K562 (cell line): ENCODE data around the gene YPEL2.

Experiments used
- CHD2 ChIP-seq: IDR thresholded peaks from 2 replicates; pipeline ENCODE4 v1.6.1; 2011; ENCODE audit warnings: low read depth, low read length
- CTCF ChIP-seq, 3 experiments: IDR thresholded peaks in 2 of 3; conservative IDR thresholded peaks in 1 of 3; 2 replicates each; pipeline ENCODE4 v1.5.1; 2011 to 2012; ENCODE audit warnings: low read length in 3 of 3, mild to moderate bottlenecking in 3 of 3, control low read depth in 2 of 3, improper control_type of control experiment in 1 of 3, inconsistent platforms in 1 of 3, low read depth in 1 of 3, mixed read lengths in 1 of 3, moderate library complexity in 1 of 3; ENCODE audit not compliant: insufficient read depth in 2 of 3
- EP300 ChIP-seq: IDR thresholded peaks from 2 replicates; pipeline ENCODE4 v1.6.1; 2012; ENCODE audit warnings: low read length, improper control_type of control experiment
- FOXM1 ChIP-seq, 2 experiments: fragments of 450-650 bp in 1 of 2; sonication (generic) in 1 of 2; formaldehyde crosslinking in 1 of 2; IDR thresholded peaks; 2 replicates each; pipeline versions ENCODE4 v1.6.1 to v1.9.0; 2017 to 2022; ENCODE audit warnings: low read depth in 2 of 2, mild to moderate bottlenecking in 2 of 2, missing genetic modification reagents in 1 of 2, moderate library complexity in 1 of 2
- JUNB ChIP-seq: fragments of 450-650 bp; formaldehyde crosslinking; conservative IDR thresholded peaks from 2 replicates; pipeline ENCODE4 v1.4.0; 2020; ENCODE audit warnings: mild to moderate bottlenecking
- MEF2A ChIP-seq: IDR thresholded peaks from 2 replicates; pipeline ENCODE4 v1.6.1; 2011; ENCODE audit warnings: low read depth, mild to moderate bottlenecking, low read length, moderate library complexity; ENCODE audit not compliant: control insufficient read depth
- POLR2A ChIP-seq: fragments of 450-650 bp; conservative IDR thresholded peaks from 2 replicates; pipeline ENCODE4 v1.6.1; 2016
- RNF2 ChIP-seq: sonication (generic); IDR thresholded peaks from 2 replicates; pipeline ENCODE4 v1.6.1; 2016
- SRSF1 ChIP-seq: fragments of 200-400 bp; formaldehyde crosslinking; IDR thresholded peaks from 2 replicates; pipeline ENCODE4 v1.6.1; 2017; ENCODE audit warnings: mild to moderate bottlenecking, low read depth, low read length, moderate library complexity
- TAF1 ChIP-seq: IDR thresholded peaks from 2 replicates; pipeline ENCODE4 v1.6.1; 2011; ENCODE audit warnings: mild to moderate bottlenecking, low read length, moderate library complexity; ENCODE audit not compliant: insufficient read depth, control insufficient read depth, severe bottlenecking; ENCODE audit errors: extremely low read depth
- TCF3 ChIP-seq: sonication (generic); formaldehyde crosslinking; IDR thresholded peaks from 2 replicates; pipeline ENCODE4 v1.4.0; 2020; ENCODE audit warnings: mild to moderate bottlenecking, missing genetic modification reagents
- YY1 ChIP-seq, 3 experiments: IDR thresholded peaks; 2 replicates each; pipeline ENCODE4 v1.6.1; 2011; ENCODE audit warnings: low read length in 2 of 3, mild to moderate bottlenecking in 2 of 3, moderate library complexity in 2 of 3, borderline replicate concordance in 1 of 3, control low read depth in 1 of 3, low read depth in 1 of 3; ENCODE audit not compliant: insufficient read depth in 3 of 3, insufficient replicate concordance in 2 of 3, control insufficient read depth in 1 of 3, insufficient read length in 1 of 3; ENCODE audit errors: extremely low read depth in 1 of 3
- ZNF766 ChIP-seq: fragments of 200-800 bp; sonication (Bioruptor generic); conservative IDR thresholded peaks from 2 replicates; pipeline ENCODE4 v1.6.1; 2016; ENCODE audit warnings: missing genetic modification characterization, missing compliant biosample characterization
- TF ChIP-seq, protein P1 (sequence below), 2 experiments: IDR thresholded peaks; 2 replicates each; pipeline ENCODE4 v1.6.1; 2011; ENCODE audit warnings: borderline replicate concordance in 1 of 2, control low read depth in 1 of 2, low read depth in 1 of 2, low read length in 1 of 2, mild to moderate bottlenecking in 1 of 2, mixed read lengths in 1 of 2, moderate library complexity in 1 of 2; ENCODE audit not compliant: insufficient read depth in 1 of 2, insufficient read length in 1 of 2, poor library complexity in 1 of 2, severe bottlenecking in 1 of 2; ENCODE audit errors: extremely low read depth in 1 of 2

- no peak for TF ChIP-seq EP300
- no peak for TF ChIP-seq CHD2
- TF ChIP-seq YY1 (IDR thresholded peaks at IDR 0.05; ENCODE audit: borderline replicate concordance in 1 of 3, control insufficient read depth in 1 of 3, extremely low read depth in 1 of 3, insufficient read depth in 3 of 3, insufficient read length in 1 of 3, insufficient replicate concordance in 2 of 3, low read depth in 1 of 3, low read length in 2 of 3) = no peak
- TF ChIP-seq CTCF (IDR thresholded peaks at IDR 0.05 in 2 of 3, conservative IDR thresholded peaks at IDR 0.05 in 1 of 3; ENCODE audit: insufficient read depth in 2 of 3, low read depth in 1 of 3, low read length in 3 of 3) = no peak
- TF ChIP-seq TCF3 (CRISPR knock-in tag) = no peak
- no peak for TF ChIP-seq JUNB (CRISPR knock-in tag)
- TF ChIP-seq TAF1 = no peak
- no peak for TF ChIP-seq RNF2
- no peak for TF ChIP-seq POLR2A
- no peak for TF ChIP-seq MEF2A
- no peak for TF ChIP-seq FOXM1 (IDR thresholded peaks at IDR 0.05; ENCODE audit: low read depth)
- no peak for TF ChIP-seq FOXM1 (CRISPR knock-in tag; IDR thresholded peaks at IDR 0.05; ENCODE audit: low read depth)
- no peak for TF ChIP-seq SRSF1
- TF ChIP-seq, protein P1, sequence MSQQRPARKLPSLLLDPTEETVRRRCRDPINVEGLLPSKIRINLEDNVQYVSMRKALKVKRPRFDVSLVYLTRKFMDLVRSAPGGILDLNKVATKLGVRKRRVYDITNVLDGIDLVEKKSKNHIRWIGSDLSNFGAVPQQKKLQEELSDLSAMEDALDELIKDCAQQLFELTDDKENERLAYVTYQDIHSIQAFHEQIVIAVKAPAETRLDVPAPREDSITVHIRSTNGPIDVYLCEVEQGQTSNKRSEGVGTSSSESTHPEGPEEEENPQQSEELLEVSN (IDR thresholded peaks at IDR 0.05; ENCODE audit: borderline replicate concordance in 1 of 2, extremely low read depth in 1 of 2, insufficient read depth in 1 of 2, insufficient read length in 1 of 2, low read depth in 1 of 2, low read length in 1 of 2, poor library complexity in 1 of 2, severe bottlenecking in 1 of 2) = no peak
- TF ChIP-seq ZNF766 (CRISPR knock-in tag) = no peak
Observed at GRCh38 chr17:59330053-59330942, 1.2 kb upstream of the YPEL2 start.
